HEK293 (cell line): ENCODE results near the gene CCDC88C.

Source experiments
- CTCF ChIA-PET: fragments of 350-600 bp; formaldehyde crosslinking; extraction: SDS; loops from one replicate; lab custom pipeline; 2021; ENCODE audit warnings: antibody characterized with exemption; lab: Yijun Ruan, JAX
- POLR2A ChIA-PET: fragments of 300-600 bp; formaldehyde crosslinking; extraction: SDS; loops from one replicate; lab custom pipeline; 2020; ENCODE audit warnings: antibody characterized with exemption, inconsistent platforms; lab: Yijun Ruan, JAX
- H3K27ac ChIP-seq: fragments of 200-500 bp; sonication (Bioruptor generic); 2 replicates; pipeline ENCODE4 v1.5.1; 2014; ENCODE audit warnings: low read depth, low read length, control low read depth, inconsistent platforms; ENCODE audit errors: extremely low read depth
- H3K36me3 ChIP-seq, 2 experiments: fragments of 200-500 bp in 1 of 2; sonication (Bioruptor generic) in 1 of 2; 1 replicate in 1 of 2; 2 replicates in 1 of 2; pipeline ENCODE4 v1.5.1; 2014 to 2017; ENCODE audit warnings: inconsistent platforms in 2 of 2, low read length in 2 of 2; ENCODE audit not compliant: control insufficient read depth in 2 of 2, insufficient read depth in 1 of 2
- H3K4me1 ChIP-seq: fragments of 200-500 bp; sonication (Bioruptor generic); 2 replicates; pipeline ENCODE4 v1.5.1; 2014; ENCODE audit warnings: mild to moderate bottlenecking, low read length, inconsistent platforms; ENCODE audit not compliant: control insufficient read depth, insufficient read depth
- H3K4me3 ChIP-seq: 2 replicates; pipeline ENCODE4 v1.5.1; 2011; ENCODE audit warnings: low read depth, mild to moderate bottlenecking, control low read depth, low read length, moderate library complexity
- H3K9me3 ChIP-seq: fragments of 200-500 bp; sonication (Bioruptor generic); 2 replicates; pipeline ENCODE4 v1.5.1; 2014; ENCODE audit warnings: low read depth, low read length, inconsistent platforms; ENCODE audit not compliant: control insufficient read depth, insufficient read depth
- HOXA7 ChIP-seq: sonication (generic); formaldehyde crosslinking; IDR thresholded peaks from 2 replicates; pipeline ENCODE4 v1.8.1; 2022; ENCODE audit warnings: missing genetic modification reagents, borderline replicate concordance
- KLF7 ChIP-seq: fragments of 450-650 bp; formaldehyde crosslinking; IDR thresholded peaks from 2 replicates; pipeline ENCODE4 v1.5.1; 2016; ENCODE audit warnings: missing biosample characterization, missing genetic modification characterization, borderline replicate concordance
- PATZ1 ChIP-seq: fragments of 450-650 bp; formaldehyde crosslinking; IDR thresholded peaks from 2 replicates; pipeline ENCODE4 v1.5.1; 2016; ENCODE audit warnings: missing biosample characterization, missing genetic modification characterization
- PRDM6 ChIP-seq: fragments of 450-650 bp; formaldehyde crosslinking; IDR thresholded peaks from 2 replicates; pipeline ENCODE4 v1.5.1; 2017; ENCODE audit warnings: missing biosample characterization, missing genetic modification characterization
- SP7 ChIP-seq: fragments of 450-650 bp; formaldehyde crosslinking; IDR thresholded peaks from 2 replicates; pipeline ENCODE4 v1.5.1; 2016; ENCODE audit warnings: missing biosample characterization, missing genetic modification characterization
- ZBTB44 ChIP-seq: fragments of 450-650 bp; IDR thresholded peaks from 2 replicates; pipeline ENCODE4 v1.5.1; 2018; ENCODE audit warnings: missing biosample characterization, mild to moderate bottlenecking, missing genetic modification characterization
- ZIC2 ChIP-seq: fragments of 450-650 bp; formaldehyde crosslinking; IDR thresholded peaks from 2 replicates; pipeline ENCODE4 v1.5.1; 2016; ENCODE audit warnings: missing biosample characterization, missing genetic modification characterization
- ZNF174 ChIP-seq: fragments of 450-650 bp; formaldehyde crosslinking; IDR thresholded peaks from 2 replicates; pipeline ENCODE4 v1.5.0; 2017; ENCODE audit warnings: missing biosample characterization, mild to moderate bottlenecking, missing genetic modification characterization
- ZNF18 ChIP-seq: fragments of 450-650 bp; formaldehyde crosslinking; IDR thresholded peaks from 2 replicates; pipeline ENCODE4 v1.5.1; 2016; ENCODE audit warnings: missing biosample characterization, missing genetic modification characterization
- ZNF280C ChIP-seq: fragments of 450-650 bp; formaldehyde crosslinking; IDR thresholded peaks from 2 replicates; pipeline ENCODE4 v1.5.1; 2016; ENCODE audit warnings: missing biosample characterization, missing genetic modification characterization
- ZNF341 ChIP-seq: fragments of 450-650 bp; formaldehyde crosslinking; IDR thresholded peaks from 2 replicates; pipeline ENCODE4; 2016; ENCODE audit warnings: low read depth, missing biosample characterization, missing genetic modification characterization

Gene CCDC88C

GRCh38 chr14:91374879-91375702 is 42.5 kb downstream of the CCDC88C start:
- no peak overlapping the region for H3K27ac ChIP-seq
- CTCF ChIA-PET = interaction anchor here (0.6 kb wide), 1 partner anchor 46 kb away, joined by 3 read pairs; no protein-coding TSS in a partner anchor
- peak; percentile 31; the same call in 1 of the 2 replicates for TF ChIP-seq SP7 (tag by site-specific recombination)
- no peak for TF ChIP-seq ZNF174 (tag by site-specific recombination)
- TF ChIP-seq ZBTB44 (tag by site-specific recombination) = peak; percentile 55; the same call in 1 of the 2 replicates
- 0 out of 2 replicates have a peak, but pooled peaks have one; percentile 15 for TF ChIP-seq PATZ1 (tag by site-specific recombination)
- TF ChIP-seq PRDM6 (tag by site-specific recombination) = no peak
- peak; percentile 53 for TF ChIP-seq ZNF341 (tag by site-specific recombination)
- no peak for TF ChIP-seq HOXA7 (CRISPR knock-in tag)
- TF ChIP-seq ZNF18 (tag by site-specific recombination) = peak; percentile 14; the same call in 1 of the 2 replicates
- TF ChIP-seq KLF7 (tag by site-specific recombination) = no peak
- TF ChIP-seq, all 188 proteins: peak for 5
- H3K36me3 ChIP-seq = no peaks in the 10 kb centered on the region
- peaks cover 48% of the 10 kb centered on the region for H3K4me1 ChIP-seq
- no peak overlapping the region for H3K4me3 ChIP-seq
- H3K9me3 ChIP-seq = no peaks in the 10 kb centered on the region
- POLR2A ChIA-PET = no interaction called here

- ChIA-PET POLR2A (no interaction called here), CTCF (no interaction called here)
- Histone ChIP-seq H3K4me3 (no peak overlapping the region), H3K4me1 (peaks cover 40% of the 10 kb centered on the region), H3K9me3 (no peaks in the 10 kb centered on the region), H3K27ac (no peak overlapping the region), H3K36me3 (no peaks in the 10 kb centered on the region)
- peak; percentile 22; the same call in 1 of the 2 replicates for TF ChIP-seq ZIC2
- TF ChIP-seq ZNF280C (tag by site-specific recombination) = no peak
- peak; percentile 53; the same call in 1 of the 2 replicates for TF ChIP-seq ZNF341 (tag by site-specific recombination)
Observed at GRCh38 chr14:91374287-91374878, 43.2 kb downstream of the CCDC88C start.
